ENCODE data around the gene ATF7IP2. TPM values are rescaled to one million over a fixed set of nuclear protein-coding genes. Genes with fewer than 3 reads are reported as not detected.
A peak's percentile ranks its signal among the peaks of the same experiment; 100 is the strongest.

Gene ATF7IP2
- total and polyA plus RNA-seq, 9 of the 15 experiments (the other 6 are each of a cell fraction or from before 2014, with no cell fraction given) = 131 to 515 (median 196) TPM

GRCh38 chr16:10390867-10391266 is 5.0 kb downstream of the ATF7IP2 start:
- Histone ChIP-seq H3K27me3 (ENCODE audit: control insufficient read depth in 2 of 2, insufficient read depth in 2 of 2, low read length in 2 of 2) (no peaks in the 10 kb centered on the region), H3K4me2 (ENCODE audit: insufficient read depth, low read length) (peak overlapping the region; percentile 47), H2AFZ (ENCODE audit: low read depth, low read length) (no peak overlapping the region), H3K9me3 (replicated peaks; ENCODE audit: control insufficient read depth, insufficient read depth, low read depth, low read length) (no peaks in the 10 kb centered on the region), H3K36me3 (ENCODE audit: control insufficient read depth, insufficient read depth, low read length) (peaks cover 57% of the 10 kb centered on the region), H3K4me3 (no peak overlapping the region), H3K27ac (ENCODE audit: extremely low read depth, low read depth, low read length) (peak overlapping the region; percentile 92; the same call in 1 of the 3 replicates), H4K20me1 (replicated peaks; ENCODE audit: control insufficient read depth, insufficient read depth, low read length) (peaks cover 4% of the 10 kb centered on the region; the same call in 1 of the 2 replicates), H3K9me1 (ENCODE audit: control insufficient read depth, insufficient read depth, low read length) (no peaks in the 10 kb centered on the region), H3K79me2 (ENCODE audit: control insufficient read depth, insufficient read depth, low read length) (peaks cover 88% of the 10 kb centered on the region), H3K4me1 (replicated peaks in 1 of 2; ENCODE audit: control insufficient read depth in 2 of 2, insufficient read depth in 2 of 2, low read length in 2 of 2) (peaks cover 12 to 30% of the 10 kb centered on the region in 2 experiments; a peak in 3 of 5 replicates), H3K9ac (ENCODE audit: insufficient read depth in 1 of 2, low read depth in 2 of 2, low read length in 2 of 2) (peak overlapping the region in 1 of 2 experiments; percentile 92; a peak in 1 of 4 replicates)
- FAIRE-seq = no peak
- 96% methylated on average over 5 of the region's 5 CpGs for WGBS (ENCODE audit: insufficient coverage, low coverage, missing lambda C conversion rate)
- ATAC-seq = no peak
- POLR2A ChIA-PET = interaction anchor here (1.1 kb wide), 2 partner anchors 18 to 22 kb away, joined by 3 to 4 read pairs; no protein-coding TSS in a partner anchor
- DNase-seq (ENCODE audit: extremely low read depth in 1 of 4, low spot score in 3 of 4) = no peak
- CTCF ChIA-PET (ENCODE audit: low intra/inter-chr PET ratio) = no interaction called here
- intact Hi-C loops (cut with micrococcal nuclease) (no loop called here), in situ Hi-C loops (cut with MboI) (no loop called here)
- BruUV-seq (replicated peaks) = no TSS peak
- TF ChIP-seq CREB3 (tag; conservative IDR thresholded peaks at IDR 0.05; ENCODE audit: low read depth) (no peak), SUPT5H (IDR thresholded peaks at IDR 0.05) (0 out of 2 replicates have a peak, but pooled peaks have one; percentile 44), ZBTB33 (CRISPR knock-in tag; IDR thresholded peaks at IDR 0.05) (peak; percentile 44; the same call in 1 of the 2 replicates), ATF3 (IDR thresholded peaks at IDR 0.05) (no peak), ATF3 (CRISPR knock-in tag; conservative IDR thresholded peaks at IDR 0.05) (no peak), ZNF707 (CRISPR knock-in tag; conservative IDR thresholded peaks at IDR 0.05) (no peak), PML (IDR thresholded peaks at IDR 0.05; ENCODE audit: low read length) (no peak), ZNF239 (CRISPR knock-in tag; IDR thresholded peaks at IDR 0.05) (no peak), POLR3G (IDR thresholded peaks at IDR 0.05; ENCODE audit: extremely low read depth, insufficient read length, insufficient replicate concordance) (no peak), ZBTB1 (CRISPR knock-in tag; IDR thresholded peaks at IDR 0.05; ENCODE audit: borderline replicate concordance, low read depth) (no peak), RAD51 (IDR thresholded peaks at IDR 0.05; ENCODE audit: borderline replicate concordance, low read depth) (no peak), CTCF (IDR thresholded peaks at IDR 0.05 in 2 of 3, conservative IDR thresholded peaks at IDR 0.05 in 1 of 3; ENCODE audit: insufficient read depth in 2 of 3, low read depth in 1 of 3, low read length in 3 of 3) (no peak), POLR2A (conservative IDR thresholded peaks at IDR 0.05) (peak; percentile 57), POLR2B (IDR thresholded peaks at IDR 0.05; ENCODE audit: low read depth, partially characterized antibody) (peak; percentile 9), GMEB1 (CRISPR knock-in tag; IDR thresholded peaks at IDR 0.05) (no peak), RBM34 (IDR thresholded peaks at IDR 0.05; ENCODE audit: borderline replicate concordance, insufficient read depth, low read length) (no peak)
